GM12878 (cell line): Measurements from ENCODE around the gene HMOX1. TPM values are rescaled to one million over a fixed set of nuclear protein-coding genes. Genes with fewer than 3 reads are reported as not detected.

ENCODE experiments used
- ATAC-seq: fragments of 200-7000 bp; cut with Tn5 transposase; 3 replicates; pipeline ENCODE4 v1.9.1; 2020; ENCODE audit warnings: mild to moderate bottlenecking, moderate library complexity
- BruUV-seq: library from RNA; stranded (reverse); fragments of 400-500 nt; replicated peaks from 2 replicates; lab custom pipeline; 2021; lab: Mats Ljungman, UMichigan
- CTCF ChIA-PET: fragments of 300-600 bp; sonication (Branson Sonifier 250); formaldehyde crosslinking; extraction: SDS; loops from one replicate; lab custom pipeline; 2021; ENCODE audit warnings: inconsistent platforms; lab: Yijun Ruan, JAX
- POLR2A ChIA-PET: fragments of 350-600 bp; formaldehyde crosslinking; extraction: SDS; loops from one replicate; lab custom pipeline; 2021; ENCODE audit warnings: inconsistent platforms; lab: Charles Lee
- RAD21 ChIA-PET: fragments of 300-600 bp; sonication (Branson Sonifier 250); formaldehyde crosslinking; loops from one replicate; lab custom pipeline; 2023; ENCODE audit warnings: antibody characterized with exemption; ENCODE audit not compliant: unreplicated experiment; lab: Charles Lee
- SMC1A ChIA-PET: fragments of 300-600 bp; sonication (Branson Sonifier 250); formaldehyde crosslinking; loops from one replicate; lab custom pipeline; 2023; ENCODE audit not compliant: unreplicated experiment, uncharacterized antibody; lab: Charles Lee
- DNase-seq: peaks from one replicate; pipeline ENCODE4 v3.0.0-alpha.2; 2011; ENCODE audit warnings: low read depth, low spot score
- FAIRE-seq: peaks from 3 replicates; lab custom pipeline; 2011; peaks lifted over from hg19 to GRCh38; lab: Jason Lieb, UNC
- H2AFZ ChIP-seq: 2 replicates; pipeline ENCODE4 v1.6.0; 2011; ENCODE audit warnings: low read depth, low read length, control low read depth; ENCODE audit not compliant: control insufficient read depth
- H3K27ac ChIP-seq: 2 replicates; pipeline ENCODE4 v1.5.1; 2011; ENCODE audit warnings: control low read depth; ENCODE audit not compliant: control insufficient read depth, insufficient read depth
- H3K27me3 ChIP-seq, 2 experiments: replicated peaks in 1 of 2; 2 replicates each; pipeline versions ENCODE4 v1.6.0 to v1.6.1; 2011; ENCODE audit warnings: low read length in 1 of 2; ENCODE audit not compliant: control insufficient read depth in 2 of 2, insufficient read depth in 2 of 2
- H3K36me3 ChIP-seq, 2 experiments: 2 replicates each; pipeline ENCODE4 v1.5.1; 2011; ENCODE audit warnings: low read length in 1 of 2; ENCODE audit not compliant: control insufficient read depth in 2 of 2, insufficient read depth in 2 of 2
- H3K4me1 ChIP-seq: 2 replicates; pipeline ENCODE4 v1.6.1; 2011; ENCODE audit warnings: mild to moderate bottlenecking, low read length, moderate library complexity, mixed read lengths; ENCODE audit not compliant: control insufficient read depth, insufficient read depth
- H3K4me2 ChIP-seq: 2 replicates; pipeline ENCODE4 v1.6.0; 2011; ENCODE audit warnings: control low read depth; ENCODE audit not compliant: control insufficient read depth, insufficient read depth
- H3K4me3 ChIP-seq: fragments of 200-600 bp; sonication (generic); 2 replicates; pipeline ENCODE4 v1.5.1; 2016
- H3K79me2 ChIP-seq: 2 replicates; pipeline ENCODE4 v1.6.0; 2011; ENCODE audit warnings: low read length; ENCODE audit not compliant: control insufficient read depth, insufficient read depth
- H3K9ac ChIP-seq: 2 replicates; pipeline ENCODE4 v1.8.0; 2011; ENCODE audit warnings: low read length, control low read depth, mixed read lengths; ENCODE audit not compliant: control insufficient read depth, insufficient read depth
- H3K9me3 ChIP-seq: replicated peaks from 3 replicates; pipeline ENCODE4 v1.5.1; 2011; ENCODE audit warnings: mild to moderate bottlenecking, low read length; ENCODE audit not compliant: control insufficient read depth, insufficient read depth
- H4K20me1 ChIP-seq: 2 replicates; pipeline ENCODE4 v1.6.0; 2011; ENCODE audit not compliant: control insufficient read depth, insufficient read depth
- ATF7 ChIP-seq: fragments of 450-650 bp; IDR thresholded peaks from 2 replicates; pipeline ENCODE4 v1.6.1; 2016; ENCODE audit warnings: low read depth, mild to moderate bottlenecking
- E2F8 ChIP-seq: fragments of 450-650 bp; IDR thresholded peaks from 2 replicates; pipeline ENCODE4 v1.6.1; 2018; ENCODE audit warnings: mild to moderate bottlenecking, low read depth, moderate library complexity; ENCODE audit not compliant: partially characterized antibody
- MXI1 ChIP-seq: fragments of 150-350 bp; IDR thresholded peaks from 2 replicates; pipeline ENCODE4 v1.6.1; 2011; ENCODE audit warnings: low read depth, mild to moderate bottlenecking, inconsistent platforms, low read length, improper control_type of control experiment
- NBN ChIP-seq: fragments of 450-650 bp; IDR thresholded peaks from 2 replicates; pipeline ENCODE4 v1.6.1; 2016
- NFXL1 ChIP-seq: fragments of 450-650 bp; IDR thresholded peaks from 2 replicates; pipeline ENCODE4 v1.6.1; 2017; ENCODE audit warnings: antibody characterized with exemption, mild to moderate bottlenecking, borderline replicate concordance
- NFYB ChIP-seq: IDR thresholded peaks from 2 replicates; pipeline ENCODE4 v1.6.1; 2011; ENCODE audit warnings: low read depth, mild to moderate bottlenecking, low read length, improper control_type of control experiment, moderate library complexity; ENCODE audit not compliant: insufficient read depth
- NR2C2 ChIP-seq: IDR thresholded peaks from 2 replicates; pipeline ENCODE4 v1.6.1; 2011; ENCODE audit warnings: borderline replicate concordance, low read depth; ENCODE audit not compliant: control insufficient read depth, insufficient read length
- NR2F1 ChIP-seq: fragments of 450-650 bp; conservative IDR thresholded peaks from 2 replicates; pipeline ENCODE4 v1.6.1; 2017; ENCODE audit warnings: mild to moderate bottlenecking
- POU2F2 ChIP-seq: IDR thresholded peaks from 3 replicates; pipeline ENCODE4 v1.6.1; 2011; ENCODE audit warnings: low read depth, mild to moderate bottlenecking, low read length, borderline replicate concordance
- SKIL ChIP-seq: fragments of 450-650 bp; IDR thresholded peaks from 2 replicates; pipeline ENCODE4 v1.6.1; 2017; ENCODE audit warnings: mild to moderate bottlenecking, low read depth, inconsistent platforms; ENCODE audit not compliant: poor library complexity, severe bottlenecking
- SRF ChIP-seq, 2 experiments: IDR thresholded peaks; 2 replicates each; pipeline ENCODE4 v1.6.1; 2011; ENCODE audit warnings: low read depth in 2 of 2, low read length in 2 of 2, mild to moderate bottlenecking in 1 of 2, moderate library complexity in 1 of 2
- ZZZ3 ChIP-seq: IDR thresholded peaks from 2 replicates; pipeline ENCODE4 v1.6.1; 2011; ENCODE audit warnings: low read depth; ENCODE audit not compliant: control insufficient read depth, insufficient read length
- WGBS: methylation state at CpG from one replicate; pipeline ENCODE4 v1.1.6; 2016; ENCODE audit warnings: low lambda C conversion rate; ENCODE audit not compliant: insufficient replicate concordance, insufficient coverage; ENCODE audit errors: missing lambda C conversion rate; 5-methylcytosine and 5-hydroxymethylcytosine counted together
- in situ Hi-C: fragments of 300-500 bp; cut with MboI; formaldehyde crosslinking; loops from 9 replicates; pipeline ENCODE4 v1.14.3; 2018; ENCODE audit warnings: mixed read lengths
- intact Hi-C: fragments of 100-400 bp; cut with micrococcal nuclease; formaldehyde crosslinking; loops from one replicate; pipeline ENCODE4 v1.14.2; 2022; ENCODE audit not compliant: unreplicated experiment
- polyA plus RNA-seq, 11 experiments: library from polyadenylated mRNA; depleted of rRNA in 4 of 11; unstranded in 6 of 11; stranded (reverse) in 5 of 11; fragments of >200 nt; fragmentation: Nextera tagmentation in 4 of 11; fragmentation: Illumina TruSeq in 1 of 11; extraction: Ambion mirVana in 4 of 11; extraction: Trizol in 1 of 11; gene quantifications; 1 replicate in 1 of 11; 2 replicates in 10 of 11; pipeline versions ENCODE4 v1.2.1 to v1.2.3, GENCODE V29; 2011 to 2016; ENCODE audit warnings: inconsistent platforms in 2 of 11, missing spikeins in 2 of 11, low read depth in 1 of 11
- total RNA-seq, 4 experiments: library from RNA; depleted of rRNA in 3 of 4; stranded (reverse); fragments of >200 nt in 3 of 4; fragmentation: Illumina TruSeq in 1 of 4; extraction: Trizol in 1 of 4; gene quantifications; 2 replicates each; pipeline versions ENCODE4 v1.2.1 to v1.2.3, GENCODE V29; 2013 to 2021

Gene HMOX1
- total and polyA plus RNA-seq, 10 of the 15 experiments (the other 5 are each of a cell fraction or from before 2014, with no cell fraction given): 1.5 to 36.7 (median 18.8) TPM

- TF ChIP-seq SKIL (no peak), SRF (IDR thresholded peaks at IDR 0.05; ENCODE audit: low read depth in 2 of 2, low read length in 2 of 2) (no peak), ZZZ3 (no peak), MXI1 (no peak), NR2C2 (no peak)
- TF ChIP-seq, all 136 proteins: peak for 0
These were observed 38.9 kb downstream of the HMOX1 start (continued) for GRCh38 chr22:35419756-35420155.

GRCh38 chr22:35421121-35421520 lies 40.2 kb downstream of the HMOX1 start:
- Histone ChIP-seq H3K27ac (no peak overlapping the region), H3K79me2 (no peaks in the 10 kb centered on the region), H3K4me2 (no peak overlapping the region), H3K36me3 (peaks cover 47 to 74% of the 10 kb centered on the region in 2 experiments), H3K9me3 (no peaks in the 10 kb centered on the region), H3K27me3 (no peaks in the 10 kb centered on the region), H3K4me1 (no peaks in the 10 kb centered on the region), H4K20me1 (no peaks in the 10 kb centered on the region; the same call in 1 of the 2 replicates), H2AFZ (no peak overlapping the region), H3K9ac (no peak overlapping the region), H3K4me3 (no peak overlapping the region)
- POLR2A ChIA-PET: no interaction called here
- CTCF ChIA-PET: interaction anchor here (1.2 kb wide), 1 partner anchor 10 kb away, joined by 3 read pairs; no protein-coding TSS in a partner anchor
- in situ Hi-C loops (loop anchor here (25.0 kb wide), 1 partner anchor 1091 kb away; the partner anchor contains the start of gene FOXRED2), intact Hi-C loops (no loop called here)
- no TSS peak for BruUV-seq
- FAIRE-seq: no peak
- RAD21 ChIA-PET: interaction anchor here (1.1 kb wide), 1 partner anchor 11 kb away, joined by 4 read pairs; no protein-coding TSS in a partner anchor
- DNase-seq: no peak
- WGBS: 92% methylated on average over 12 of the region's 12 CpGs
- SMC1A ChIA-PET: interaction anchor here (1.5 kb wide), 1 partner anchor 9 kb away, joined by 5 read pairs; no protein-coding TSS in a partner anchor
- TF ChIP-seq POU2F2: no peak
- no peak for TF ChIP-seq NBN
- no peak for TF ChIP-seq ATF7
- no peak for TF ChIP-seq NFYB
- TF ChIP-seq E2F8: no peak
- TF ChIP-seq NR2F1: no peak
- no peak for TF ChIP-seq NFXL1
- ATAC-seq: no peak
